Fibroblast of the conjunctiva (primary cell): ENCODE results near the gene PIERCE2.
"Not testable (repeated sequence)": the region's sequence is repeated elsewhere in the genome, so short reads cannot be mapped to it uniquely, and the experiment has no call there.

Experiments
- DNase-seq: peaks from one replicate; pipeline ENCODE4 v3.0.0-alpha.2; 2010; ENCODE audit warnings: low read depth

PIERCE2 gene

GRCh38 chr15:55434989-55435825 is 26.9 kb downstream of the PIERCE2 start:
- DNase-seq = peak; percentile 40

GRCh38 chr15:55443141-55443540 is 34.8 kb downstream of the PIERCE2 start:
- not testable (repeated sequence) for DNase-seq

GRCh38 chr15:55445936-55446335 is 37.6 kb downstream of the PIERCE2 start:
- not testable (repeated sequence) for DNase-seq

GRCh38 chr15:55446379-55447029 is 38.2 kb downstream of the PIERCE2 start:
- DNase-seq = not testable (repeated sequence)

GRCh38 chr15:55447030-55447394 is 38.7 kb downstream of the PIERCE2 start:
- not testable (repeated sequence) for DNase-seq

- DNase-seq = no peak
Observed at GRCh38 chr15:55457401-55458022, 49.2 kb downstream of the PIERCE2 start.

- DNase-seq = no peak
Observed at GRCh38 chr15:55461447-55461846, 53.2 kb downstream of the PIERCE2 start.

- DNase-seq = no peak
Observed at GRCh38 chr15:55468321-55468720, 60.0 kb downstream of the PIERCE2 start.
